Measurements from ENCODE around the gene SRGAP2B.
"Not testable (repeated sequence)": the region's sequence is repeated elsewhere in the genome, so short reads cannot be mapped to it uniquely, and the experiment has no call there.

DNA sequence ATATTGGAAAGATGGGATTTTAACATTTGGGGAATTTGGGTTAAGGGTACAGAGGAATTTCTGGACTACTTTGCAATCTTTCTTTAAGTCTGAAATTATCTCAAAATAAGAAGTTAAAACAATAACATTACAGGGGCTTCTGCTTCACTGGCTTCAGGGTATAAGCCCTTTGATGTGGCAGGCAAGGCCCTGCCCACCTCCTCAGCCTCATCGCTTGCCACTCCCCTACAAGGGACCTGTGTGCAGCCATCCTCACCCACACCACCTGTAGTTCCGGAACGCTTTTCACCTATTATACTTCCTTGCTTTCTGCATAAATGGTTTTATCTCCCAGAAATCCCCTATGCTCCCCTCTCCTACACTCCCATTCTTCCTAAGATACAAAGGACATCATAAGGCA, 159.8 kb downstream of the SRGAP2B start:
- TF ChIP-seq, protein P1, sequence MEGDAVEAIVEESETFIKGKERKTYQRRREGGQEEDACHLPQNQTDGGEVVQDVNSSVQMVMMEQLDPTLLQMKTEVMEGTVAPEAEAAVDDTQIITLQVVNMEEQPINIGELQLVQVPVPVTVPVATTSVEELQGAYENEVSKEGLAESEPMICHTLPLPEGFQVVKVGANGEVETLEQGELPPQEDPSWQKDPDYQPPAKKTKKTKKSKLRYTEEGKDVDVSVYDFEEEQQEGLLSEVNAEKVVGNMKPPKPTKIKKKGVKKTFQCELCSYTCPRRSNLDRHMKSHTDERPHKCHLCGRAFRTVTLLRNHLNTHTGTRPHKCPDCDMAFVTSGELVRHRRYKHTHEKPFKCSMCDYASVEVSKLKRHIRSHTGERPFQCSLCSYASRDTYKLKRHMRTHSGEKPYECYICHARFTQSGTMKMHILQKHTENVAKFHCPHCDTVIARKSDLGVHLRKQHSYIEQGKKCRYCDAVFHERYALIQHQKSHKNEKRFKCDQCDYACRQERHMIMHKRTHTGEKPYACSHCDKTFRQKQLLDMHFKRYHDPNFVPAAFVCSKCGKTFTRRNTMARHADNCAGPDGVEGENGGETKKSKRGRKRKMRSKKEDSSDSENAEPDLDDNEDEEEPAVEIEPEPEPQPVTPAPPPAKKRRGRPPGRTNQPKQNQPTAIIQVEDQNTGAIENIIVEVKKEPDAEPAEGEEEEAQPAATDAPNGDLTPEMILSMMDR (IDR thresholded peaks at IDR 0.05; ENCODE audit: low read depth, low read length, poor library complexity, severe bottlenecking) = not testable (repeated sequence)
- TF ChIP-seq EZH2phosphoT487 (IDR thresholded peaks at IDR 0.05; ENCODE audit: borderline replicate concordance, low read length) = not testable (repeated sequence)

Measured in DOHH2 (cell line).